HG03175 (cell line): ENCODE data around the gene CELF4.

Experiments used
- ATAC-seq: cut with Tn5 transposase; IDR thresholded peaks from one replicate; pipeline ENCODE4 v1.9.1; 2021; ENCODE audit warnings: mild to moderate bottlenecking, moderate library complexity; ENCODE audit not compliant: unreplicated experiment

CELF4 gene

GRCh38 chr18:37246779-37247340 lies 318.7 kb downstream of the CELF4 start:
- ATAC-seq = no peak

GRCh38 chr18:37244618-37245017 lies 321.0 kb downstream of the CELF4 start:
- ATAC-seq = no peak

GRCh38 chr18:37243741-37244140 lies 321.9 kb downstream of the CELF4 start:
- no peak for ATAC-seq

- no peak for ATAC-seq
Observed at GRCh38 chr18:37242826-37243560, 322.6 kb downstream of the CELF4 start.

GRCh38 chr18:37242091-37242490 lies 323.5 kb downstream of the CELF4 start:
- no peak for ATAC-seq

- no peak for ATAC-seq
Observed at GRCh38 chr18:37238282-37239108, 327.1 kb downstream of the CELF4 start.

GRCh38 chr18:37235583-37235982 lies 330.0 kb downstream of the CELF4 start:
- no peak for ATAC-seq

- ATAC-seq = no peak
Observed at GRCh38 chr18:37231251-37231650, 334.3 kb downstream of the CELF4 start.

- no peak for ATAC-seq
Observed at GRCh38 chr18:37230768-37231167, 334.8 kb downstream of the CELF4 start.

GRCh38 chr18:37225279-37225678 lies 340.3 kb downstream of the CELF4 start:
- ATAC-seq = no peak

- no peak for ATAC-seq
Observed at GRCh38 chr18:37222999-37223378, 342.6 kb downstream of the CELF4 start.

- ATAC-seq = no peak
Observed at GRCh38 chr18:37222354-37222998, 343.1 kb downstream of the CELF4 start.

GRCh38 chr18:37219257-37219656 lies 346.3 kb downstream of the CELF4 start:
- no peak for ATAC-seq

- ATAC-seq = no peak
Observed at GRCh38 chr18:37218022-37218590, 347.5 kb downstream of the CELF4 start.

GRCh38 chr18:37210781-37211180 lies 354.8 kb downstream of the CELF4 start:
- ATAC-seq = no peak

GRCh38 chr18:37207343-37207742 lies 358.3 kb downstream of the CELF4 start:
- no peak for ATAC-seq

- no peak for ATAC-seq
Observed at GRCh38 chr18:37199741-37200140, 365.9 kb downstream of the CELF4 start.
